Measurements from ENCODE around the gene BAIAP2L2.
A peak's percentile ranks its signal among the peaks of the same experiment; 100 is the strongest.
"Not testable (repeated sequence)": the region's sequence is repeated elsewhere in the genome, so short reads cannot be mapped to it uniquely, and the experiment has no call there.

Gene BAIAP2L2

DNA sequence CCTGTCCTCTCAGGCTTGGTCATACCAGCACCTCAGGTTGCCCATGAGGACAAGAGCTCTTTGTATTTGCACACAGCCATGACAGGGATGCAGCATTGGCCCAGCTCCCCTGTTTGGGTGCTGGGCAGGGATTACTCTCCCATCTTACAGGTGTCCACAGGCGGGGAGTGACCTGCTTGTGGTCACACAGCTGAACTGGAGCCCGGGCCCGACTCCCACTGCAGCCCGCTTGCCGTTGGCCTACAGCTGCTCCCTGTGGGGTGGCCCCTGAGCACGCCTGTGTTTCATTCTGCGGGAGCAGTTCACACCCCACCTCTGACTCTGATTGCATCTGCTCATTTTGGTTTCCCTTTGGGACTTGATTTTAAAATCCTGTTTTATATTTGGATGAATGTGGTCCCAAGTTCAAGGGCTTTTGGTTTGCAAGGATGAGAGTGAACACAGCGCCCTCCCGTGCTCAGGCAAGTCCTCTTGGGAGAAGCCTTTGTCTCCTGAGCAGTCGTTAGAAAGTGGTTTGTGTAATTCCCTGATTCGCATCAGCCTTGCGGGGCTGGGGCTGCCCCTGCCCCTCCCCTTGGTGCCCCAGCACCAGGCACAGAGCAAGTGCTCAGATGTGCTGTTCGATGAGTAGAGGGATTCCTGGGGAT, 44.0 kb downstream of the BAIAP2L2 start:
- no peak for DNase-seq

DNA sequence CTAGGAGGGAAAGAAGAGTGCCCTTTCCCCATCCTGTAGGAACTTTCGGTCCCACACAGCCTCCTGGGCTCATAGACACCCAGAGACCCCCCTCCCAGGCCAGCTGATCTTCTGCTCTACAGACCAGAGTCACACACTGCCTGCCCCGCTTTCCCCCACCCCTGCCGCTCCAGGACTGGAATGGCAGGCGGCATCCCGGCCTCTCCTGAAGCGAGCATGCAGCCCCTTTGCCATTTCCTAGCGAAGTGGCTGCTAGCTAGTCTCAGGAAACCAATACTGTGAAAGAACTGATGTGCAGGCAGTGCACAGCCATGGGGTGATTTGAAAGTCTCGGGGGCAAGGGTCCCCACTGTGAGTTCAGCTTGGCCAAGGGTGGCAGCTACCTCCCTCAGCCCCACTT, 44.9 kb downstream of the BAIAP2L2 start:
- DNase-seq, result no peak

DNA sequence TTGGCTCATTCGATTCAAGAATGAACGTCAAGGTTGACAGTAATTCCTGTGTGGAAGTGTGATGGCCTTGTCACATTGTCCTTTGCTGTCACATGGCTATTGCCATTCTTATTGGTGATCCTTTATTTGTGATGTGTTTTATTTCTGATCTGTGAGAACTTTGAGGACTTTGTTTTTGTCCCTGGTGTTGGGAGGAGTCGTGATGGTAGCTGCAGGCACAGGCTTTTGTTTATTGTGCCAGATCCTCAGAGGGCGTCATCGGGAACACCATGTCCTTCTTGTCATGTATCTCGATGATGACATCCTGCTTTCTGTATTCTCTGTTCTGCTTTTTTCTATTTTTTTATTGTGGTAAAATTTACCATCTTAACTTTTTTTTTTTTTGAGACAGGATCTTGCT, 47.7 kb downstream of the BAIAP2L2 start:
- DNase-seq, result no peak

DNA sequence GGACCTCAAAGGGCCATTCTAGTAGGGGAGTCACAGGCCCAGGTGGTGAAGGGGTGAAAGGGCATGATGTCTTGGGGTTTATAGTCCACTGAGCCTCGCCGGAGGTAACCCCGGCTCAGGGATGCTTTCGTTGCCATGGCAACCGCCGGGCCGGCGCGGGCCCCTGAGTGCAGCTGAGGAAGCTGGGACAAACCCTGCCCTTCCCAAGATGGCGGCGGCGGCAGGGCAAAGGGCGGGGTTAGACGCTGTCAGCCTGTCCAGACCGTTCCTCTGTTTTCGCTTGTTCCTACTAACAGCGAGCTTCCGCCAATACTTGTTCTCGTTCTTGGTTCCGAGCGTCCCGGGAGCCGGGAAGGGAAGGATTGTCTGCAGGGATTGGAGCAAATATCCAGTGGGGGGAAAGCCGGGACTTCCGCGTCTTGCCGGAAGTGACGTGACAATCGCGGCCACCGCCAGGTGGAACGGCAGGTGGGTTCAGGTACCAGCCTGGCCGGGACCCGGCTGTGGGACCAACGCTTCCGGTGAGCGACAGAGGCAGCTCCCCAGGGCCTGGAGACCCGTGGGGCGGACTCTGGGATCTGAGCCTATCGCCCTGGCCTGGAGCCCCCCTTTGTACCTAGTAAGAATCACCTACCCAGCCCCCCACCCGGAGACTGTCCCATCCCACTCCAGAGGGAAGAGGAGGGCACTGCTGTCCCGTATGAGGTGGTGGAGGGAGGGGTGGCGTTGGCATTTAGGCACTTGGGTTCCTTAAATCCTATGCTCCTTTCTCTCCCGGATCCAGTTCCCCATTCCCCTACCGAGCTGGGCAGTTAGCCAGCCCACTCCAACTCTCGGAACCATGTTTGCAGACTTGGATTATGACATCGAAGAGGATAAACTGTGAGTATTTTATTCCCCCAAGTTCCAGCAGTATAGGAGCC, 53.3 kb downstream of the BAIAP2L2 start, which contains the start of gene PICK1:
TSS of gene PICK1 (plus strand) at position 436 of the 923 bp plus-strand sequence. CDS start at position 842, 406 bp downstream.
- DNase-seq, result peak; percentile 88

DNA sequence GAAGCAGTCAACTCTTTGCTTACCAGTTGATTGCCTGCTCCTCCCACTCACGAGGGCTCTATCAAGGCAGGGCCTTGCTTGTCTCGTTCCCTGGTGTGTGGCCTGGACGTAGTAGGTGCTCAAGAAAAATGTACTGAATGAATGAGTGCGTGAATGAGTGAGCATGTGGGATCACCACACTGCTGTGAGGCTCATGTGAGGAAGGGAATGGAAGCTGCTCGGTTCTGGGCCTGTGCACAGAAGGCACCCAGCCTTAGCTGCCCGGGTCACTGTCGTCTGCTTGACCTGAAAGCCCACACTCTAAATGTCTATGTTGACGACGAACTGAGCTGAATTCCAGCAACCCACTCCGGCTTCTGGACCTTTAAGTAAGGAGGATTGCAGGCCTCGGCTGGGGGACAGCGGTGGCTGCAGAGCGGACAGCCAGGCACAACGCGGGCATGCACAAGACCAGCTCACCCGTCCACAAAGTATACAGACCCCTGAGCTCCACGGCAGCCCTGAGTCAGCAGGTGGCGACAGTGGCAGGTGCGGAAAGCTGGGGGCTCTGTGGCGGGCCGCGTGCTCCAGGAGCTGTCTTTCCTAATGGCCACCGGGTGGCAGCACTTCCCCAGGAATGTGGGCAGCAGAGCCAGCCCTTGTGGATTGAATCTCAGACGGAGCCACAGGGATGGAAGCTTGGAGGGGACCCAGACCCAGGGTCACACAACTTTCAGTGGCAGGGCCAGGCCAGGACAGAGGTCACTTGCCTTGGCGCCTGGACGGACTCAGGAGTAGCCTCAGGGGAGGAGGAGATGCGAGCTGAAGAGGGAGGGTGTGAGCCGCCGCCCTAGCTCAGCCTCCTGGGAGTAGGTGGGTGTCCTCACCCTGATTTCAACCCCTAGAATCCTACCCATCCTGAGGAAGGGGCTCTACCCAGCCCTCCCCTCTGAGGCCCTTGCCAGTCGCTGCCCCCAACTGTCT, 58.3 kb downstream of the BAIAP2L2 start:
- peak; percentile 73 for DNase-seq

DNA sequence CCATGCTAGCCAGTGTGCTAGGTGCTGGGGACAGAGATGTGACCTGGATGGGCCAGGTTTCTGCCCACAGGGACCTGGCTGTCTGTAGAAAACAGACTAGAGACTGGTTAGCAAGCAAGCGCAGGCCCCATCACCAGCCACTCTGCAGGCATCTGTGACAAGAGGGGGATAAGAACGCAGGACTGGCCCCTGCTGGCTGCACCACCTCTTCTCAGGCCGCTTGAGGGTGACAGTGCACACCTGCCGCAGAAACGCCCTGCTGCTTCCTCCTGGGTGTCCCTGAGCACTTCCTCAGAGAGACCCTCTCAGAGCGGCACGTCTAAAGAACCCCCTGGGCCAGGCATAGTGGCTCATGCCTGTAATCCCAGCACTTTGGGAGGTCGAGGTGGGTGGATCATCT, 59.2 kb downstream of the BAIAP2L2 start:
- no peak for DNase-seq

DNA sequence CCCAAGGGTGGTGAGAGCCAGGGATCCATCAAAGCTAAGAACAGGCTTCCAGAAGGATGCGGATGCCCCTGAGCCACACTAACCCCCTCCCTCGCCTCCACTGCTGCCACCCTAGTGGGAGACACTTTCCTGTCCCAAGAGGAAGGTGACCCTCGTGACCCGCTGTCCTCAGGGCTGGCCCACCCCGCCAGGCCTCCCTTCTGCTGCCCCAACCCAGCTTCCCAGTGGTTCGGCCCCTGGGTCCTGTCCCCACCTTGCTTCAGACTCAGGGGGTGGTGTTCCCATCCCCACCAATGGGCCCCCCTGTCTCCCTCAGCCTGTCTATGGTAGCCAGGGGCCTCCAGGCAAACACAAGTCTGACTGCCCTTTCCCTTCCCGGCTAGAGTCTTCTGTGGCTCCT, 59.8 kb downstream of the BAIAP2L2 start:
- DNase-seq, result no peak

DNA sequence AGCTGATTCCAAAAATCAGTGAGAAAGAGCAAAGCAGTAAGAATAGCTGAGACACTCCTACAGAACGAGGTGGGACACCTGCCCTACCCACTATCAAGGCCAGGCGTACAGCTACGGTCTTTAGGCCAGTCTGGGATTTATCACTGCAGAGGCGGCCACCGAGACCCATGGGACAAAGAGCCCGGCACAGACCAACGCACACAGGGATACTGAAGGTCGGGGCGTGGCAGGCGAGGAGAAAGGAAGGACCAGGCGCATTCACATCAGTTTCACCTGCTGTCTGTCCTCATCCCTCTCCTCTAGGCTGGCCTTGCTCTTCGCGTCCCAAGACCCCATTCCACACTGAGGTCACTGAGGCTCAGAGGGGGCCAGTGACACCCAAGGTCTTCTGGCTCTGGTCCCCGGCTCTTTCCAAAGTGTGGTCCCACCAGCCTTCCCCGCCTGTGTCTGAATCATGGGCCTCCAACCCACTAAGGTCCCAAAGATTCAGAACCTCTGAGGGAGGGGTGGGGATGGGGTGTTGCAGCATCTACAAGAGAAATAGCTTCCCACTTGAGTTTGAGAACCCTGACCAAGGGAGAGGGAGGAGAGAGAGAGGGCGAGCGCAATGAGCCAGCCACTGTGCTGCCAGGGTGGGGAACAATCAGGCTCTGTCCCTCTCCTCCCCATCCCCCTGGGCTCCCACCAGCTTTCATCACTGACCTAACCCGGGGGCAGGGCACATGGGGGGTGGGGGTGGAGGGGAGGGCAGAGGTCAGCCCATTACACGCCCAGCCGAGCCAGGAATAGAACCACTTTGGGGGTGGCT, 60.5 kb downstream of the BAIAP2L2 start:
- DNase-seq, result no peak

DNA sequence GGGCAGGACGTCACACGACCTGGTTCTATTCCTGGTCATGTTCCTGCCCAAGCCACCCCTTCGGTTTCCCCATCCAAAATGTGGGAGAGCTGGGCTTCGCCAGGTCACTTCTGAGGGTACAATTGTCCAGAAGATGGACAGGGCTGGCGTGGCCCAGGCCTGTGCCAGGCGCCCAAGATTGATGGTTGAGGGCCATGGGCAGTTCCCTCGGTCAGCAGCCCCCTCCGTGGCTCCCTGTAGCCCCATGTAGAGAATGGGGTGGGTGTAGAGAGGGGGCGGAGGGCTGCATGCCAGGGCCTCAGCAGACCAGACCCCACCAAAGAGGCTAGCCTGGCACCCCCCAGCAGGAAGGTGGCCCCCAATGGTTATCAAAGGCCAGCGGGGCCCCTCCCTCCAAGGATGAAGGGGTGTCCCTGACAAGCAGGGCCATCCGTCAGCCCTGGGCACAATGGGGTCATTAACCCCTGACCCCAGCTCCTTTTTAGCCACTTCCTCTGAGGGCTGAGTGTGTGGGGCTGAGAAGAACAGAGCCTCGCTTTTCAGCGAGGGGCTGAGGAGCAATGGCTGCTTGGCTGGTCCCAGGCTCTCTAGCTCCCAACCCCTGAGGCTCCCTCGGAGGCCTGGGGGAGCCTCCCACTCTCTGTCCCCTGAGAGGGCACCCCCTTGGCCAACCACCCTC, 64.3 kb downstream of the BAIAP2L2 start:
- no peak for DNase-seq

DNA sequence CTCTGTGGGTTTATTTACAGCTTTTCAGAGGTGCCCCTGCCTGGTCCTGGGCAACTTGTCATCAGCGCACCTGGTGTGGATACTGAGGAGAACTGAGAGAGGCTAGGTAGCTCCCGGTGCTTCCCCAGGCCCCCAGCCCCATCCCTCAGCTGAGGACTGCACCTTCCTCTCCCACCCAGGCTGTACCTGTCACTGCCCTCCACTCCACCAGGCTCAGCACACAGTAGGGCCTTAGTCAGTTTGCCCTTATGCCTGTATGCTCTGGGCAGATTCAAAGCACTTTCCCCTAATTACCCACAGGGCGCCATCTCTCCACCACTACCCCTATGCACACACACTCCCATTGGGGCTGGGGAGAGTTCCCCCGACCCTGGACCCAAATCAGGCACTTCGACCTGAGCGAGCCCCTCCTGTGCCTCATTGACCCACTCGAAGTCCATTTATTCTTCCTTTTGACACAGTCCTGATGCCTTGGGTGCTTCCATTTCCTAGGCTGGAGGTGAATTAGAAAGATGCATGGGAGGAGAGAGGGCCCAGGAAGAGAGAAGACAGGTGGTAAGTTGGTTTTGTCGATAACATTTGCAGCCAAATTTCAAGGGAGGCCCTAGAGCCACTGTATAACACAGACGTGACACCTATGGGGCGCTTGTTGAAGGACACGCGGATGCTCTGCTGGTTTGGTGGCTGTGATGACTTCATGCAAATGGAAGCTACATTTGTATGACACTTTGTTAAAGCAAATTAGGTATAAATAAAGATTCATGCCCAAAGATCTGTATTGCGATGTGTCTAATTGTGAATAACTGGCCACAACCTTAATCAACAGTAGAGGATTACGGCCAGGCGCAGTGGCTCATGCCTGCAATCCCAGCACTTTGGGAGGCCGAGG, 67.1 kb downstream of the BAIAP2L2 start:
- DNase-seq, result no peak

DNA sequence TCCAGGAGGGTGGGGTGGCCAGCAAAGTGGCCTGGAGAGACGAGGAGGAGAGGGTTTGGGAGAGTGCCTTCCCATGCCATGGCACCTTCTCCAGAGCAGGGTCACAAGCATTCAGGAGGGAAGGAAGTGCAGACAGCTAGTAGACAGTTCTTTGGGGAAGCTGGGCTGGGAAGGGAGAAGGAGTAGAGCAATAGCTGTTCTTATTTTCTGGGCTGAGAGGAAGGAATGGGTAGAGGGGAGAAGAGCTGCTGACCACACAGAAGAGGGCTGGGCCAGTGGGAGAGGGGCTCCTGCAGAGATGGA, 68.0 kb downstream of the BAIAP2L2 start:
- DNase-seq, result no peak

DNA sequence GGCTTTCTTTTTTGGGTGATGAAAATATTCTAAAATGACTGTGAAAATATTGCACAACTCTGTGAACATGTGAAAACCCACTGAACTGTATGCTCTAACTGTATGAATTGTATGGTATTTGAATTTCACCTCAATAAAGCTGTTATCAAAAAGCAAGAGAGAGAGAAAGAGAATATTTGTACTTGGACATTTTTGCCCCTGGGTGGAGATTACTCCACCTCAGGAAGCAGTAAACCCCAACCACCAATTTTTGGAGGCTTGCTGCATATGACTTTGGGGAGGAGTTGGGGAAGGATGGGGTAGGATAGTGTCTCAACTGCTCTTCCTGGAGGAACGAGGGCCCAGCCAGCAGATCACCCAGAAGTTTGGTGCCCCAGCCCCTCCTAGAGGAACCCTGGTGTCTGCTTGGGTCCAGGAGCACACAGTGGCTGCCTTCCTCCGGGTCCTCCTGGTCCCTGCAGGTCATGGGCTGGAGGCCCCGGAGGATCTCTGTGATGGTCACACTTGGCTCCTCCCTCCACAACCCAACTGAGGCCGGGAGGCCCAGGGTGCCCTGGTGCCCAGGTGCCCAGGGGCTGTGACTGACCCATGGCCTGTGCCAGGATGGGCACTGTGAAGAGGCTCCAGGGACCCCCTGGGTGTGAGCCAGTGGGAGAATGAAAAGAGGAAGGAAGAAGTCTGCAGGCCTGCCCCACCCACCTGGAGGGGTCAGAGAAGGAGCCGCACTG, 68.6 kb downstream of the BAIAP2L2 start:
- no peak for DNase-seq

DNA sequence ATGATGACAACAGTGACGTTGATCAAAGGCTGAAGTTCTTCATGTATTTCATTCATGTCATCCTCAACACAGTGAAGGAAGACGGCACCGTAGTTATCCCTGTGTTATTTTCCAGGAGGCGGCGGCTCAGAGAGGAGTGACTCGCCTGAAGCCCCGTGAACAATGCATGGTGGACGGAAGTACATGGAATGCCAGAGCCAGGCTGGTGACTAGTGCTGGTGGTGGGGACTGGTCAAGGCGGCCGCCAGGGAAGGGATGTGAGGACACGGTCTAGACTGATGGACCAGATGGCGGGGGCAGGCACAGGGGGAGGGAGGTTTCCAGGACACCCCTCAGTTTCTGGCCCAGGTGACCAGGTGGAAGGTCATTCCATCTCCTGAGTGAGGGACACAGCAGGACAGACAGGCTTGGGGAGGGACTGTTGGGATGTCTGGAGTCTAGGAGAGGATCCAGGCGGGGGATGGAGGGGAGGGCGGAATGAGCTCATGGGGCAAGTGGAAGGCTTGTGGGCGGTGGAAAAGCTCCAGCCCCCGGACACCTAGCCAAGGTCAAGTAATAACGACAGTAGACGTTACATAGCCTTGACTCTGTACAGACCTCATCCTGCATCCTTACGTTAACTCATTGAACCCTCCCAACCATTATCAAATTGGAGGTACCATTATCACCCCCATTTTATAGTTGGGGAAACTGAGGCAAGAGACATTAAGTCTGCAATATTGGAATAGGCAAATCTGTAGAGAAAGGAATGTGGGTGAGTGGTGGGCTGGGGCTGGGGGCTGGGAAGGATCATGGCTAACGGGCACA, 69.3 kb downstream of the BAIAP2L2 start:
- no peak for DNase-seq

DNA sequence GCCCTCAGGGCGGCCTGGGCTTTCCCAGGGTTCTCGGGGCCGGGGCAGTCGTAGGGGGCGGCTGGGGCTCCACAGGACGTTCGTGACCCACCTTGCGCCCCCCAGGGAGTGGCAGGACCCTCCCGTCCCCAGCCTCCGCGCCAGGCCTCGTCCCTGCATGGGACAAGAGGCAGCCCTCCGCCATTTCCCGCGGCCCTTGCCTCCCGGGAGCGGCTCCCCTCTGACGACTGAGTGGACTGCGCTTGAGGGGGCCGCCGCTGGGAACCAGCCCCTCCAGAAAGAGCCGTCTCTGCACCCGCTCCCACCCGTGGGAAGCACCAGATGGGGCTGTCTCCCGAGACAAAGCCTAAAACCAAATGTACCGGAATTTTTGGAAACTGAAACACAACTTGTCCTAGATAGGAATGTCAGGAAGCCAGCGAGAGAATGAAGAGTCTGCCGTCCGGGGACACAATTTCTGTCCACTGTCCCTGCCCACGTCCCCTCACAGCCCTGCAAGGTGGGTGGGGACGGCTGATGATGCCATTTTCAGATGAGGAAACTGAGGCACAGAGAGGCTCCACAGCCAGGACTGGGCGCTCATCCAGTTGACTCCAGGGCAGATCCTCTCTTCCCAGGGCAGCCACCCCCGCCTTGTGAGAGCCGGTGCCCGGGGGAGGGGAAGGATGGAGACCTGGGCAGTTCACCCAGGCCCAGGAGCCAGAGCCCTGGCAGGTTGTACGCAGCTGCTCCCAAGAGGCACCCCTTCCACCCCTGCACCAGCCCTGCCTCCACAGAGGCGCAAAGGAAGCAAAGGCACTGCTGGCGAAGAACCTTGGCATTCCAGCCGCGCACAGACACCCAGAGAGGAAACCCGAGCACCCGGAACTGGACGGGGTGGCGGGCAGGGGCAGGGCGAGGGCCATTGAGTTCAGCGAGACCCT, 71.3 kb downstream of the BAIAP2L2 start:
- DNase-seq, result no peak

DNA sequence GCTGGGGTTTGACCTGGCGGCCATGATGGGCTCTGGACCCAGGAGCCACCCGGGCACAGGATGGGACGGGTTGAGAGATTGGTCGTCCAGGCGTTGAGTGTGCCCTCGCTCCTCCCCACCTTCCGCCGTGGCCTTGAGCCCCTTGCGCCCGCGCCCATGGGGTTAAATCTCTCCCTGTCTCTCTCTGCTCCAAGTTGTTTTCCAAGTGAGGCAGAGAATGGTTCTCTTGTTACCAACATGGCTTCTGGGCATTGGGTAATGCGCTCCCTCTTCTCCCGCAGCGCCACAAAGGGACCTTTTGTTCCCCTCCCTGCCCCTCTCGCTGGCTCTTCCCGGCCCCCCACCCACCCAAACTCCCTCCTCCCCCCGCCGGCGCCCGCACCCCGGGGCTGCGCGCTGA, 72.1 kb downstream of the BAIAP2L2 start:
- no peak for DNase-seq

DNA sequence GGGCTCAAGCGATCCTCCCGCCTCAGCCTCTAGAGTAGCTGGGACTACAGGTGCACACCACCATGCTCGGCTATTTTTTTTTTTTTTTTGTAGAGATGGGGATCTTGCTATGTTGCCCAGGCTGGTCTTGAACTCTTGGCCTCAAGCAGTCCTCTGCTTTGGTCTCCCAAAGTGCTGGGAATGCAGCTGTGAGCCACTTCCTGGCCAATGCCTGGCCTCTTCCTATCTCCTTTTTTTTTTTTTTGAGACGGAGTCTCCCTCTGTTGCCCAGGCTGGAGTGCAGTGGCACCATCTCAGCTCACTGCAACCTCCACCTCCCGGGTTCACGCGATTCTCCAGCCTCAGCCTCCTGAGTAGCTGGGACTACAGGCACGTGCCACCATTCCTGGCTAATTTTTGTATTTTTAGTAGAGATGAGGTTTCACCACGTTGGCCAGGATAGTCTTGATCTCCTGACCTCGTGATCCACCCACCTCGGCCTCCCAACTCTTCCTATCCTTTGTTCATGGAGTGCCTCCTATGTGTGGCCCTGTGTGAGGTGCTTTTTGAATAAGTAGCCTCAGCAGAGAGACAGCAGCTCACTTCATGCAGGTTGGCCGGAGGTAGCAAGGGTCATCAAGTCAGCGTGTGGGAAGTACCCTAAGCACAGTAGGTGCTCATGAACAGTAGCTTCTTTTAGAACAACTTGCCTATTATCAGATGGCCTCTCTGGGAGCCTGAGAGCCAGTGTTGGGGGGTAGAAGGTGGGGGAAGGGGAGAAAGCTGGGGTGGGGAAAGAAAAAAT, 72.9 kb downstream of the BAIAP2L2 start:
- DNase-seq, result not testable (repeated sequence)
